Thyroid gland (tissue), 4 donors: ENCODE data around the gene PIK3AP1.

ENCODE experiments used
- POLR2A ChIP-seq, 2 donors: fragments of 450-650 bp; IDR thresholded peaks; one replicate each; pipeline ENCODE4 v1.6.1; 2017; ENCODE audit warnings: antibody characterized with exemption in 2 of 2, mild to moderate bottlenecking in 2 of 2, moderate library complexity in 1 of 2
- TF ChIP-seq, protein P1 (sequence below), 6 experiments: fragments of 200-600 bp in 3 of 6; fragments of 450-650 bp in 3 of 6; sonication (generic) in 3 of 6; IDR thresholded peaks; one replicate each; pipeline ENCODE4 v1.5.1; 2016 to 2019; ENCODE audit warnings: antibody characterized with exemption in 6 of 6, mild to moderate bottlenecking in 2 of 6, inconsistent platforms in 1 of 6, moderate library complexity in 1 of 6

DNA sequence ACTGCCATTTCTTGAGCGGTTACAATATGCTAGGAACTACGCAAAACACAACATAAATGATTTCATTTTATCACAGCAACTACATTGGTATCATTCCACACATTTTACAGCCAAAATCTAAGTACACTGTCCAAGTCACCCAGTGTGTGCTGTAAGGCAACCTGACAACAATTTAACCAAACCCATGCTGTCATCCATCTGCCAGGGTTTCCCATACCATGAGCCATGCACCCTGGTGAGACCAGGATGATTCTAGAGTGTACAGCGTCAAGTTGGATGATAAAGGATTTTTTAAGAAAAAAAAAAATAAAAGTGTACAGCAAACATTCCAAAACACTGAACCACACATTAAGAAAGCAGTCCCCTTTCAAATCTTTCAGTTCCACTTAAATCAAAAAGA lies 52.9 kb downstream of the PIK3AP1 start:
- TF ChIP-seq, protein P1, sequence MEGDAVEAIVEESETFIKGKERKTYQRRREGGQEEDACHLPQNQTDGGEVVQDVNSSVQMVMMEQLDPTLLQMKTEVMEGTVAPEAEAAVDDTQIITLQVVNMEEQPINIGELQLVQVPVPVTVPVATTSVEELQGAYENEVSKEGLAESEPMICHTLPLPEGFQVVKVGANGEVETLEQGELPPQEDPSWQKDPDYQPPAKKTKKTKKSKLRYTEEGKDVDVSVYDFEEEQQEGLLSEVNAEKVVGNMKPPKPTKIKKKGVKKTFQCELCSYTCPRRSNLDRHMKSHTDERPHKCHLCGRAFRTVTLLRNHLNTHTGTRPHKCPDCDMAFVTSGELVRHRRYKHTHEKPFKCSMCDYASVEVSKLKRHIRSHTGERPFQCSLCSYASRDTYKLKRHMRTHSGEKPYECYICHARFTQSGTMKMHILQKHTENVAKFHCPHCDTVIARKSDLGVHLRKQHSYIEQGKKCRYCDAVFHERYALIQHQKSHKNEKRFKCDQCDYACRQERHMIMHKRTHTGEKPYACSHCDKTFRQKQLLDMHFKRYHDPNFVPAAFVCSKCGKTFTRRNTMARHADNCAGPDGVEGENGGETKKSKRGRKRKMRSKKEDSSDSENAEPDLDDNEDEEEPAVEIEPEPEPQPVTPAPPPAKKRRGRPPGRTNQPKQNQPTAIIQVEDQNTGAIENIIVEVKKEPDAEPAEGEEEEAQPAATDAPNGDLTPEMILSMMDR (IDR thresholded peaks at IDR 0.05), result no peak
- no peak for TF ChIP-seq POLR2A (IDR thresholded peaks at IDR 0.05)
